IMR-90 (cell line): ENCODE data around the gene OR2T2. TPM values are rescaled to one million over a fixed set of nuclear protein-coding genes. Genes with fewer than 3 reads are reported as not detected.
"Not testable (repeated sequence)": the region's sequence is repeated elsewhere in the genome, so short reads cannot be mapped to it uniquely, and the experiment has no call there.

Source experiments
- ATAC-seq: fragments of 200-7000 bp; cut with Tn5 transposase; 2 replicates; pipeline ENCODE4 v1.9.1; 2020; ENCODE audit warnings: low read depth, mild to moderate bottlenecking, moderate library complexity
- BruUV-seq: library from RNA; stranded (reverse); fragments of 400-500 nt; replicated peaks from 2 replicates; lab custom pipeline; 2021; lab: Mats Ljungman, UMichigan
- CTCF ChIA-PET: fragments of 300-600 bp; formaldehyde crosslinking; extraction: SDS; loops from one replicate; lab custom pipeline; 2021; ENCODE audit warnings: antibody characterized with exemption; lab: Yijun Ruan, JAX
- POLR2A ChIA-PET: fragments of 300-600 bp; sonication (Branson Sonifier 250); formaldehyde crosslinking; loops from one replicate; lab custom pipeline; 2022; ENCODE audit warnings: antibody characterized with exemption; ENCODE audit not compliant: unreplicated experiment; lab: Charles Lee
- DNase-seq: peaks from one replicate; pipeline ENCODE4 v3.0.0; 2013
- H2AFZ ChIP-seq: replicated peaks from 2 replicates; pipeline ENCODE3; 2013; ENCODE audit warnings: low read length, mild to moderate bottlenecking; ENCODE audit not compliant: poor library complexity
- H2AK5ac ChIP-seq: 2 replicates; pipeline ENCODE4 v1.6.1; 2013; ENCODE audit warnings: low read depth, low read length, inconsistent platforms
- H2AK9ac ChIP-seq: replicated peaks from 2 replicates; pipeline ENCODE3; 2013; ENCODE audit warnings: mild to moderate bottlenecking, low read depth, low read length, moderate library complexity; ENCODE audit not compliant: poor library complexity
- H2BK120ac ChIP-seq: 2 replicates; pipeline ENCODE4 v1.6.1; 2013; ENCODE audit warnings: low read depth, low read length, inconsistent platforms
- H2BK15ac ChIP-seq: 3 replicates; pipeline ENCODE4 v1.6.1; 2013; ENCODE audit warnings: low read depth, low read length, inconsistent platforms
- H2BK20ac ChIP-seq: 2 replicates; pipeline ENCODE4 v1.6.1; 2013; ENCODE audit warnings: low read depth, mild to moderate bottlenecking, inconsistent platforms, low read length, moderate library complexity
- H2BK5ac ChIP-seq: 2 replicates; pipeline ENCODE4 v1.6.1; 2013; ENCODE audit warnings: mild to moderate bottlenecking, low read depth, low read length, inconsistent platforms; ENCODE audit not compliant: poor library complexity, severe bottlenecking
- H3K14ac ChIP-seq: replicated peaks from 2 replicates; pipeline ENCODE4 v1.6.1; 2013; ENCODE audit warnings: low read depth, low read length, inconsistent platforms
- H3K18ac ChIP-seq: 2 replicates; pipeline ENCODE4 v1.6.1; 2013; ENCODE audit warnings: low read depth, low read length, control low read depth
- H3K23ac ChIP-seq: 2 replicates; pipeline ENCODE4 v1.6.1; 2013; ENCODE audit warnings: low read depth, low read length, inconsistent platforms
- H3K27ac ChIP-seq: 2 replicates; pipeline ENCODE4 v1.5.1; 2013; ENCODE audit warnings: mild to moderate bottlenecking, control low read depth, low read length; ENCODE audit not compliant: insufficient read depth
- H3K27me3 ChIP-seq: 2 replicates; pipeline ENCODE4 v1.6.1; 2013; ENCODE audit warnings: low read length; ENCODE audit not compliant: control insufficient read depth, insufficient read depth
- H3K36me3 ChIP-seq: 2 replicates; pipeline ENCODE4 v1.6.1; 2013; ENCODE audit warnings: low read length, mixed read lengths; ENCODE audit not compliant: control insufficient read depth, insufficient read depth
- H3K4ac ChIP-seq: 2 replicates; pipeline ENCODE4 v1.6.1; 2013; ENCODE audit warnings: low read depth, low read length, inconsistent platforms
- H3K4me1 ChIP-seq: 2 replicates; pipeline ENCODE4 v1.6.1; 2013; ENCODE audit warnings: low read length, mixed read lengths; ENCODE audit not compliant: control insufficient read depth, insufficient read depth
- H3K4me2 ChIP-seq: 2 replicates; pipeline ENCODE4 v1.6.1; 2013; ENCODE audit warnings: low read depth, mild to moderate bottlenecking, control low read depth, low read length, moderate library complexity
- H3K4me3 ChIP-seq: 2 replicates; pipeline ENCODE4 v1.5.1; 2013; ENCODE audit warnings: low read depth, mild to moderate bottlenecking, control low read depth, low read length, moderate library complexity; ENCODE audit not compliant: insufficient read depth
- H3K56ac ChIP-seq: 2 replicates; pipeline ENCODE4 v1.6.1; 2013; ENCODE audit warnings: low read length, inconsistent platforms; ENCODE audit not compliant: insufficient read depth; ENCODE audit errors: extremely low read depth
- H3K79me1 ChIP-seq, 2 experiments: 2 replicates each; pipeline ENCODE4 v1.6.1; 2013; ENCODE audit warnings: low read length in 2 of 2, inconsistent platforms in 1 of 2, low read depth in 1 of 2
- H3K9ac ChIP-seq: 2 replicates; pipeline ENCODE4 v1.6.1; 2013; ENCODE audit warnings: low read depth, low read length, control low read depth
- H3K9me1 ChIP-seq: 2 replicates; pipeline ENCODE4 v1.6.1; 2013; ENCODE audit warnings: low read length, inconsistent platforms; ENCODE audit not compliant: insufficient read depth
- H3K9me3 ChIP-seq: 2 replicates; pipeline ENCODE4 v1.6.1; 2013; ENCODE audit warnings: low read length; ENCODE audit not compliant: control insufficient read depth, insufficient read depth
- H4K20me1 ChIP-seq: 2 replicates; pipeline ENCODE4 v1.6.1; 2013; ENCODE audit warnings: low read length, inconsistent platforms; ENCODE audit not compliant: insufficient read depth
- H4K5ac ChIP-seq: 2 replicates; pipeline ENCODE4 v1.6.1; 2013; ENCODE audit warnings: mild to moderate bottlenecking, low read depth, low read length, control low read depth
- H4K8ac ChIP-seq, 2 experiments: 2 replicates each; pipeline ENCODE4 v1.6.1; 2013; ENCODE audit warnings: low read depth in 2 of 2, low read length in 2 of 2, control low read depth in 1 of 2, inconsistent platforms in 1 of 2
- H4K91ac ChIP-seq: 2 replicates; pipeline ENCODE4 v1.6.1; 2013; ENCODE audit warnings: low read depth, low read length, inconsistent platforms; ENCODE audit not compliant: insufficient read depth
- WGBS, 2 experiments: methylation state at CpG; one replicate each; pipeline versions ENCODE4 v1.1.5 to v1.1.7; 2013; ENCODE audit warnings: missing lambda C conversion rate in 2 of 2; ENCODE audit not compliant: insufficient read length in 1 of 2; ENCODE audit errors: extremely low coverage in 2 of 2; 5-methylcytosine and 5-hydroxymethylcytosine counted together
- dilution Hi-C: fragments of 300-500 bp; cut with HindIII; formaldehyde crosslinking; loops from one replicate; pipeline ENCODE4 v1.14.3; 2018; ENCODE audit warnings: low sequenced_read_pairs; ENCODE audit not compliant: unreplicated experiment
- in situ Hi-C: fragments of 300-500 bp; cut with MboI; formaldehyde crosslinking; loops from 3 replicates; pipeline ENCODE4 v1.14.3; 2019; ENCODE audit warnings: low sequenced_read_pairs, inconsistent platforms, mixed read lengths
- intact Hi-C: fragments of 100-400 bp; cut with micrococcal nuclease; formaldehyde crosslinking; loops from 2 replicates; pipeline ENCODE4 v1.10.0; 2022
- polyA plus RNA-seq, 3 experiments: library from polyadenylated mRNA; depleted of rRNA; stranded (reverse); fragments of >200 nt; gene quantifications; 2 replicates each; pipeline ENCODE4 v1.2.3, GENCODE V29; 2012; ENCODE audit warnings: low replicate concordance in 1 of 3
- total RNA-seq: library from RNA; depleted of rRNA; stranded (reverse); fragments of >200 nt; gene quantifications from 2 replicates; pipeline ENCODE4 v1.2.3, GENCODE V29; 2012

Gene OR2T2
- total and polyA plus RNA-seq, 2 of the 4 experiments (the other 2 are of a cell fraction), result not detected

GRCh38 chr1:248473051-248473450 lies 27.6 kb downstream of the OR2T2 start, which contains the start of gene OR2T3:
Gene OR2T3, plus strand, starts transcription at chr1:248473351. Its CDS starts 0 bp downstream, at chr1:248473351.
- BruUV-seq, DNase-seq: not testable (repeated sequence)
- WGBS, 2 experiments, result no CpG with 5 or more reads among the region's 2 CpGs

GRCh38 chr1:248475660-248476059 lies 30.2 kb downstream of the OR2T2 start:
- H3K23ac ChIP-seq, H2BK120ac ChIP-seq, H2AK9ac ChIP-seq, H3K14ac ChIP-seq, H3K36me3 ChIP-seq, H2BK20ac ChIP-seq, H3K4ac ChIP-seq, H4K20me1 ChIP-seq, H4K5ac ChIP-seq, in situ Hi-C loops, DNase-seq, H3K79me1 ChIP-seq, H3K4me3 ChIP-seq, H4K8ac ChIP-seq, H3K4me1 ChIP-seq, H3K9ac ChIP-seq, H2BK15ac ChIP-seq, POLR2A ChIA-PET, dilution Hi-C loops, H3K27ac ChIP-seq, BruUV-seq, ATAC-seq, H2AFZ ChIP-seq, H3K9me1 ChIP-seq, H3K9me3 ChIP-seq, H4K91ac ChIP-seq, H2AK5ac ChIP-seq, H3K4me2 ChIP-seq, intact Hi-C loops, H3K27me3 ChIP-seq, H3K56ac ChIP-seq, H3K18ac ChIP-seq, CTCF ChIA-PET, H2BK5ac ChIP-seq: not testable (repeated sequence)
- no CpG with 5 or more reads among the region's 1 CpG for WGBS, 2 experiments

More at GRCh38 chr1:248473051-248473450, 27.6 kb downstream of the OR2T2 start, which contains the start of gene OR2T3:
- H2BK5ac ChIP-seq, H4K20me1 ChIP-seq, H2BK15ac ChIP-seq, H2AFZ ChIP-seq, H3K9ac ChIP-seq, H2AK9ac ChIP-seq, H3K9me3 ChIP-seq, POLR2A ChIA-PET, H3K4me2 ChIP-seq, in situ Hi-C loops, H3K79me1 ChIP-seq, H2BK20ac ChIP-seq, ATAC-seq, H3K4ac ChIP-seq, H3K27ac ChIP-seq, H4K91ac ChIP-seq, H3K56ac ChIP-seq, intact Hi-C loops, H3K23ac ChIP-seq, H3K9me1 ChIP-seq, CTCF ChIA-PET, H4K5ac ChIP-seq, H3K14ac ChIP-seq, H3K36me3 ChIP-seq, H3K27me3 ChIP-seq, H3K4me3 ChIP-seq, H2AK5ac ChIP-seq, H3K4me1 ChIP-seq, H2BK120ac ChIP-seq, H3K18ac ChIP-seq, dilution Hi-C loops, H4K8ac ChIP-seq: not testable (repeated sequence)
